ENCODE measurements around the gene NSMF. TPM values are rescaled to one million over a fixed set of nuclear protein-coding genes. Genes with fewer than 3 reads are reported as not detected.

Gene NSMF
- total and polyA plus RNA-seq, 2 experiments from 2014 or later: 20.3 to 103 TPM

DNA sequence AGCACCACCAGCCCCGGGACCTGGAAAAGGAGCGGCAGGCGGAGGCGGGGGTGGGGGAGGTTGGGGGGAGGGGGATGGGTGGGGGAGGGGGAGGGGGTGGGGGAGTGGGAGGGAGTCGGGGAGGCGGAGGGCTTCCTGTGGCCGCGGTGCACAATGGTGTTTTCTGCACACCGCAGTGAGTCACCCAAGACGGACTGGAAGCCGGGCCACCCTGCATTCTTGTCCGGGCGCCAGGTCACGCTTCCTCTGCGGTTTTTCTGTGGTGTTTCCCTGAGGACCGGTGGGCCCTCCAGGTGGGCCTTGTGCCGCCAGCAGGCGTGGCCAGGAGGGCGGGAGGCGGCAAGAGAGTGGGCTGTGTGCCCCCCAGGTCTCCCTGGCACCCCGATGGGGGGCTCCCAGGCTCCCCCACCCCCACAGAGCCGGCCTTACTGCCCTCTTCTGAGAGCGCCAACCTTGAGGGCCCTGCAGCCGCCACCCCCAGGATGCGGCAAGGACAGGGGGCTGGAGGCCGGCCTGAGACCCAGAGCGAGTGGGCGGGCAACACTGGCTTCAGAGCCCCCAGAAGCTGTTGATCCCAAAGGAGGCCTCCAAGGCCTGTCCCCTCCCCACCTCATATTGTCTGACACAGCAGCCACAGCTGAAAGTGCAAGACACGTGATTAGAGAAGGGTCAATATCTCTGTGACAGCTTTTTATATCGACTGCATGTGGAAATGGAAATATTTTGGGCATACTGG is 47.3 kb downstream of the NSMF start:
- Histone ChIP-seq H3K79me2 (replicated peaks; ENCODE audit: insufficient read depth) (0 out of 2 replicates have a peak, but pooled peaks cover 2% of the 10 kb centered on the region), H3F3A (replicated peaks; ENCODE audit: low read depth) (0 out of 2 replicates have a peak, but pooled peaks cover 3% of the 10 kb centered on the region), H3K27ac (ENCODE audit: low read depth) (no peak overlapping the region), H2AFZ (no peak overlapping the region), H3K36me3 (ENCODE audit: insufficient read depth) (no peaks in the 10 kb centered on the region), H3K27me3 (ENCODE audit: insufficient read depth) (no peaks in the 10 kb centered on the region), H4K20me1 (replicated peaks; ENCODE audit: insufficient read depth) (no peaks in the 10 kb centered on the region; the same call in none of the 2 replicates), H3K9me2 (ENCODE audit: insufficient read depth) (no peaks in the 10 kb centered on the region), H3K4me1 (ENCODE audit: insufficient read depth) (0 out of 2 replicates have a peak, but pooled peaks cover 3% of the 10 kb centered on the region), H3K4me2 (no peak overlapping the region), H3K4me3 (no peak overlapping the region)
- H3K9me3 Mint-ChIP-seq: no peaks in the 10 kb centered on the region
- TF ChIP-seq STAT1 (IDR thresholded peaks at IDR 0.05; ENCODE audit: unreplicated experiment): no peak
- TF ChIP-seq EZH2phosphoT487 (IDR thresholded peaks at IDR 0.05; ENCODE audit: unreplicated experiment): no peak
- no peak for TF ChIP-seq POLR2AphosphoS5 (IDR thresholded peaks at IDR 0.05; ENCODE audit: low read depth)
- TF ChIP-seq, protein P1, sequence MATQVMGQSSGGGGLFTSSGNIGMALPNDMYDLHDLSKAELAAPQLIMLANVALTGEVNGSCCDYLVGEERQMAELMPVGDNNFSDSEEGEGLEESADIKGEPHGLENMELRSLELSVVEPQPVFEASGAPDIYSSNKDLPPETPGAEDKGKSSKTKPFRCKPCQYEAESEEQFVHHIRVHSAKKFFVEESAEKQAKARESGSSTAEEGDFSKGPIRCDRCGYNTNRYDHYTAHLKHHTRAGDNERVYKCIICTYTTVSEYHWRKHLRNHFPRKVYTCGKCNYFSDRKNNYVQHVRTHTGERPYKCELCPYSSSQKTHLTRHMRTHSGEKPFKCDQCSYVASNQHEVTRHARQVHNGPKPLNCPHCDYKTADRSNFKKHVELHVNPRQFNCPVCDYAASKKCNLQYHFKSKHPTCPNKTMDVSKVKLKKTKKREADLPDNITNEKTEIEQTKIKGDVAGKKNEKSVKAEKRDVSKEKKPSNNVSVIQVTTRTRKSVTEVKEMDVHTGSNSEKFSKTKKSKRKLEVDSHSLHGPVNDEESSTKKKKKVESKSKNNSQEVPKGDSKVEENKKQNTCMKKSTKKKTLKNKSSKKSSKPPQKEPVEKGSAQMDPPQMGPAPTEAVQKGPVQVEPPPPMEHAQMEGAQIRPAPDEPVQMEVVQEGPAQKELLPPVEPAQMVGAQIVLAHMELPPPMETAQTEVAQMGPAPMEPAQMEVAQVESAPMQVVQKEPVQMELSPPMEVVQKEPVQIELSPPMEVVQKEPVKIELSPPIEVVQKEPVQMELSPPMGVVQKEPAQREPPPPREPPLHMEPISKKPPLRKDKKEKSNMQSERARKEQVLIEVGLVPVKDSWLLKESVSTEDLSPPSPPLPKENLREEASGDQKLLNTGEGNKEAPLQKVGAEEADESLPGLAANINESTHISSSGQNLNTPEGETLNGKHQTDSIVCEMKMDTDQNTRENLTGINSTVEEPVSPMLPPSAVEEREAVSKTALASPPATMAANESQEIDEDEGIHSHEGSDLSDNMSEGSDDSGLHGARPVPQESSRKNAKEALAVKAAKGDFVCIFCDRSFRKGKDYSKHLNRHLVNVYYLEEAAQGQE (IDR thresholded peaks at IDR 0.05; ENCODE audit: unreplicated experiment): no peak
- TF ChIP-seq JUNB (IDR thresholded peaks at IDR 0.05; ENCODE audit: unreplicated experiment): no peak
- TF ChIP-seq ZNF114 (CRISPR knock-in tag; IDR thresholded peaks at IDR 0.05): no peak
- no peak overlapping the region for H3K27ac Mint-ChIP-seq
- ATAC-seq (no peak), DNase-seq (ENCODE audit: low spot score) (no peak)
- H3K4me3 Mint-ChIP-seq: no peak overlapping the region
- no peaks in the 10 kb centered on the region; the same call in 1 of the 3 replicates for H3K4me1 Mint-ChIP-seq
- no peaks in the 10 kb centered on the region for H3K36me3 Mint-ChIP-seq (ENCODE audit: low read depth)
- H3K27me3 Mint-ChIP-seq (ENCODE audit: insufficient read depth, low read depth, poor library complexity): peaks cover 2% of the 10 kb centered on the region

DNA sequence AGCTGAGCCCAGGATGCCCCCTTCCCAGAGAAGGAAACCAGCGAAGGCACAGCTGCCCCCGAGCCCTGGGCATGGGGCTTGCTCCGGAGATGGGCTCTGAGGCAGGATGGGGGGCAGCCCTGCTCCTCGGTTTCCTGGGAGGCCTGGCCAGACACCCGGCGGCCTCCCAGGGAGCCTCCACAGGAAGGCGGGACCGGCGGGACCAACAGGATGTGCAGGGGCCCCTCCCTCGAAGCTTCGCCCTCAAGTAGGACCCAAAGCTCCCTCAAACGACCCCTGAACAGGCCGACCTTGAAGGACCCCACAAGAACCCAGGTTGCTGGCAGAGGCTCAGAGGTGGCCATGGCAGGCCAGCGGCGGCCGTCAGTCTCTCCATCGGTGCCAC is 47.9 kb downstream of the NSMF start:
- Histone ChIP-seq H3K27ac (ENCODE audit: low read depth) (no peak overlapping the region), H2AFZ (no peak overlapping the region), H3K4me2 (no peak overlapping the region), H3K27me3 (ENCODE audit: insufficient read depth) (no peaks in the 10 kb centered on the region), H3K4me1 (ENCODE audit: insufficient read depth) (0 out of 2 replicates have a peak, but pooled peaks cover 3% of the 10 kb centered on the region), H3K4me3 (no peak overlapping the region), H3K36me3 (ENCODE audit: insufficient read depth) (no peaks in the 10 kb centered on the region), H4K20me1 (replicated peaks; ENCODE audit: insufficient read depth) (peaks cover under 1% of the 10 kb centered on the region), H3K9me2 (ENCODE audit: insufficient read depth) (no peaks in the 10 kb centered on the region), H3F3A (replicated peaks; ENCODE audit: low read depth) (0 out of 2 replicates have a peak, but pooled peaks cover 3% of the 10 kb centered on the region), H3K79me2 (replicated peaks; ENCODE audit: insufficient read depth) (0 out of 2 replicates have a peak, but pooled peaks cover 2% of the 10 kb centered on the region)
- TF ChIP-seq, protein P1 (IDR thresholded peaks at IDR 0.05; ENCODE audit: unreplicated experiment): no peak
- no peak for TF ChIP-seq EZH2phosphoT487 (IDR thresholded peaks at IDR 0.05; ENCODE audit: unreplicated experiment)
- no peak for TF ChIP-seq ZNF331 (CRISPR knock-in tag; IDR thresholded peaks at IDR 0.05; ENCODE audit: low read depth)
- TF ChIP-seq STAT1 (IDR thresholded peaks at IDR 0.05; ENCODE audit: unreplicated experiment): no peak
- TF ChIP-seq EZH2 (IDR thresholded peaks at IDR 0.05; ENCODE audit: low read depth, unreplicated experiment): no peak
- no peak for TF ChIP-seq ZNF114 (CRISPR knock-in tag; IDR thresholded peaks at IDR 0.05)
- TF ChIP-seq, protein P2, sequence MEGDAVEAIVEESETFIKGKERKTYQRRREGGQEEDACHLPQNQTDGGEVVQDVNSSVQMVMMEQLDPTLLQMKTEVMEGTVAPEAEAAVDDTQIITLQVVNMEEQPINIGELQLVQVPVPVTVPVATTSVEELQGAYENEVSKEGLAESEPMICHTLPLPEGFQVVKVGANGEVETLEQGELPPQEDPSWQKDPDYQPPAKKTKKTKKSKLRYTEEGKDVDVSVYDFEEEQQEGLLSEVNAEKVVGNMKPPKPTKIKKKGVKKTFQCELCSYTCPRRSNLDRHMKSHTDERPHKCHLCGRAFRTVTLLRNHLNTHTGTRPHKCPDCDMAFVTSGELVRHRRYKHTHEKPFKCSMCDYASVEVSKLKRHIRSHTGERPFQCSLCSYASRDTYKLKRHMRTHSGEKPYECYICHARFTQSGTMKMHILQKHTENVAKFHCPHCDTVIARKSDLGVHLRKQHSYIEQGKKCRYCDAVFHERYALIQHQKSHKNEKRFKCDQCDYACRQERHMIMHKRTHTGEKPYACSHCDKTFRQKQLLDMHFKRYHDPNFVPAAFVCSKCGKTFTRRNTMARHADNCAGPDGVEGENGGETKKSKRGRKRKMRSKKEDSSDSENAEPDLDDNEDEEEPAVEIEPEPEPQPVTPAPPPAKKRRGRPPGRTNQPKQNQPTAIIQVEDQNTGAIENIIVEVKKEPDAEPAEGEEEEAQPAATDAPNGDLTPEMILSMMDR (conservative IDR thresholded peaks at IDR 0.05; ENCODE audit: low read depth in 2 of 2): no peak
- no peak for TF ChIP-seq NANOG (IDR thresholded peaks at IDR 0.05; ENCODE audit: borderline replicate concordance)
- no peak for TF ChIP-seq POLR2AphosphoS5 (IDR thresholded peaks at IDR 0.05; ENCODE audit: low read depth)
- DNase-seq (ENCODE audit: low spot score): no peak
- Mint-ChIP-seq H3K9me3 (no peaks in the 10 kb centered on the region), H3K4me3 (no peak overlapping the region), H3K36me3 (ENCODE audit: low read depth) (no peaks in the 10 kb centered on the region), H3K27me3 (ENCODE audit: insufficient read depth, low read depth, poor library complexity) (peaks cover 2% of the 10 kb centered on the region), H3K4me1 (no peaks in the 10 kb centered on the region; the same call in 1 of the 3 replicates), H3K27ac (no peak overlapping the region)
- no peak for ATAC-seq
